NB4 (cell line): Measurements from ENCODE around the gene TEX264.

ENCODE experiments used
- CTCF ChIP-seq: IDR thresholded peaks from one replicate; pipeline ENCODE4 v1.5.1; 2012; ENCODE audit warnings: low read depth, low read length
- MAX ChIP-seq: IDR thresholded peaks from 2 replicates; pipeline ENCODE4 v1.6.1; 2011; ENCODE audit warnings: low read depth, low read length
- MYC ChIP-seq: IDR thresholded peaks from 2 replicates; pipeline ENCODE4 v1.6.1; 2011; ENCODE audit warnings: low read depth, low read length
- POLR2A ChIP-seq: IDR thresholded peaks from 2 replicates; pipeline ENCODE4 v1.6.1; 2011; ENCODE audit warnings: mild to moderate bottlenecking; ENCODE audit not compliant: insufficient read length; ENCODE audit errors: extremely low read depth

- TF ChIP-seq CTCF (no peak), MAX (no peak), POLR2A (no peak), MYC (no peak)
These were observed 35.0 kb downstream of the TEX264 start for GRCh38 chr3:51706021-51706485.
